IMR-90 (cell line): ENCODE results near the gene PCDHGA12. TPM values are rescaled to one million over a fixed set of nuclear protein-coding genes. Genes with fewer than 3 reads are reported as not detected.

ENCODE experiments used
- ATAC-seq: fragments of 200-7000 bp; cut with Tn5 transposase; 2 replicates; pipeline ENCODE4 v1.9.1; 2020; ENCODE audit warnings: low read depth, mild to moderate bottlenecking, moderate library complexity
- BruUV-seq: library from RNA; stranded (reverse); fragments of 400-500 nt; replicated peaks from 2 replicates; lab custom pipeline; 2021; lab: Mats Ljungman, UMichigan
- CTCF ChIA-PET: fragments of 300-600 bp; formaldehyde crosslinking; extraction: SDS; loops from one replicate; lab custom pipeline; 2021; ENCODE audit warnings: antibody characterized with exemption; lab: Yijun Ruan, JAX
- POLR2A ChIA-PET: fragments of 300-600 bp; sonication (Branson Sonifier 250); formaldehyde crosslinking; loops from one replicate; lab custom pipeline; 2022; ENCODE audit warnings: antibody characterized with exemption; ENCODE audit not compliant: unreplicated experiment; lab: Charles Lee
- DNase-seq: peaks from one replicate; pipeline ENCODE4 v3.0.0; 2013
- H2AFZ ChIP-seq: replicated peaks from 2 replicates; pipeline ENCODE3; 2013; ENCODE audit warnings: low read length, mild to moderate bottlenecking; ENCODE audit not compliant: poor library complexity
- H2AK5ac ChIP-seq: 2 replicates; pipeline ENCODE4 v1.6.1; 2013; ENCODE audit warnings: low read depth, low read length, inconsistent platforms
- H2AK9ac ChIP-seq: replicated peaks from 2 replicates; pipeline ENCODE3; 2013; ENCODE audit warnings: mild to moderate bottlenecking, low read depth, low read length, moderate library complexity; ENCODE audit not compliant: poor library complexity
- H2BK120ac ChIP-seq: 2 replicates; pipeline ENCODE4 v1.6.1; 2013; ENCODE audit warnings: low read depth, low read length, inconsistent platforms
- H2BK15ac ChIP-seq: 3 replicates; pipeline ENCODE4 v1.6.1; 2013; ENCODE audit warnings: low read depth, low read length, inconsistent platforms
- H2BK20ac ChIP-seq: 2 replicates; pipeline ENCODE4 v1.6.1; 2013; ENCODE audit warnings: low read depth, mild to moderate bottlenecking, inconsistent platforms, low read length, moderate library complexity
- H2BK5ac ChIP-seq: 2 replicates; pipeline ENCODE4 v1.6.1; 2013; ENCODE audit warnings: mild to moderate bottlenecking, low read depth, low read length, inconsistent platforms; ENCODE audit not compliant: poor library complexity, severe bottlenecking
- H3K14ac ChIP-seq: replicated peaks from 2 replicates; pipeline ENCODE4 v1.6.1; 2013; ENCODE audit warnings: low read depth, low read length, inconsistent platforms
- H3K18ac ChIP-seq: 2 replicates; pipeline ENCODE4 v1.6.1; 2013; ENCODE audit warnings: low read depth, low read length, control low read depth
- H3K23ac ChIP-seq: 2 replicates; pipeline ENCODE4 v1.6.1; 2013; ENCODE audit warnings: low read depth, low read length, inconsistent platforms
- H3K27ac ChIP-seq: 2 replicates; pipeline ENCODE4 v1.5.1; 2013; ENCODE audit warnings: mild to moderate bottlenecking, control low read depth, low read length; ENCODE audit not compliant: insufficient read depth
- H3K27me3 ChIP-seq: 2 replicates; pipeline ENCODE4 v1.6.1; 2013; ENCODE audit warnings: low read length; ENCODE audit not compliant: control insufficient read depth, insufficient read depth
- H3K36me3 ChIP-seq: 2 replicates; pipeline ENCODE4 v1.6.1; 2013; ENCODE audit warnings: low read length, mixed read lengths; ENCODE audit not compliant: control insufficient read depth, insufficient read depth
- H3K4ac ChIP-seq: 2 replicates; pipeline ENCODE4 v1.6.1; 2013; ENCODE audit warnings: low read depth, low read length, inconsistent platforms
- H3K4me1 ChIP-seq: 2 replicates; pipeline ENCODE4 v1.6.1; 2013; ENCODE audit warnings: low read length, mixed read lengths; ENCODE audit not compliant: control insufficient read depth, insufficient read depth
- H3K4me2 ChIP-seq: 2 replicates; pipeline ENCODE4 v1.6.1; 2013; ENCODE audit warnings: low read depth, mild to moderate bottlenecking, control low read depth, low read length, moderate library complexity
- H3K4me3 ChIP-seq: 2 replicates; pipeline ENCODE4 v1.5.1; 2013; ENCODE audit warnings: low read depth, mild to moderate bottlenecking, control low read depth, low read length, moderate library complexity; ENCODE audit not compliant: insufficient read depth
- H3K56ac ChIP-seq: 2 replicates; pipeline ENCODE4 v1.6.1; 2013; ENCODE audit warnings: low read length, inconsistent platforms; ENCODE audit not compliant: insufficient read depth; ENCODE audit errors: extremely low read depth
- H3K79me1 ChIP-seq, 2 experiments: 2 replicates each; pipeline ENCODE4 v1.6.1; 2013; ENCODE audit warnings: low read length in 2 of 2, inconsistent platforms in 1 of 2, low read depth in 1 of 2
- H3K9ac ChIP-seq: 2 replicates; pipeline ENCODE4 v1.6.1; 2013; ENCODE audit warnings: low read depth, low read length, control low read depth
- H3K9me1 ChIP-seq: 2 replicates; pipeline ENCODE4 v1.6.1; 2013; ENCODE audit warnings: low read length, inconsistent platforms; ENCODE audit not compliant: insufficient read depth
- H3K9me3 ChIP-seq: 2 replicates; pipeline ENCODE4 v1.6.1; 2013; ENCODE audit warnings: low read length; ENCODE audit not compliant: control insufficient read depth, insufficient read depth
- H4K20me1 ChIP-seq: 2 replicates; pipeline ENCODE4 v1.6.1; 2013; ENCODE audit warnings: low read length, inconsistent platforms; ENCODE audit not compliant: insufficient read depth
- H4K5ac ChIP-seq: 2 replicates; pipeline ENCODE4 v1.6.1; 2013; ENCODE audit warnings: mild to moderate bottlenecking, low read depth, low read length, control low read depth
- H4K8ac ChIP-seq, 2 experiments: 2 replicates each; pipeline ENCODE4 v1.6.1; 2013; ENCODE audit warnings: low read depth in 2 of 2, low read length in 2 of 2, control low read depth in 1 of 2, inconsistent platforms in 1 of 2
- H4K91ac ChIP-seq: 2 replicates; pipeline ENCODE4 v1.6.1; 2013; ENCODE audit warnings: low read depth, low read length, inconsistent platforms; ENCODE audit not compliant: insufficient read depth
- CEBPB ChIP-seq: IDR thresholded peaks from 2 replicates; pipeline ENCODE4 v1.6.1; 2012; ENCODE audit warnings: low read depth, low read length, improper control_type of control experiment
- RAD21 ChIP-seq: IDR thresholded peaks from 2 replicates; pipeline ENCODE4 v1.6.1; 2012; ENCODE audit warnings: low read length, improper control_type of control experiment
- WGBS, 2 experiments: methylation state at CpG; one replicate each; pipeline versions ENCODE4 v1.1.5 to v1.1.7; 2013; ENCODE audit warnings: missing lambda C conversion rate in 2 of 2; ENCODE audit not compliant: insufficient read length in 1 of 2; ENCODE audit errors: extremely low coverage in 2 of 2; 5-methylcytosine and 5-hydroxymethylcytosine counted together
- dilution Hi-C: fragments of 300-500 bp; cut with HindIII; formaldehyde crosslinking; loops from one replicate; pipeline ENCODE4 v1.14.3; 2018; ENCODE audit warnings: low sequenced_read_pairs; ENCODE audit not compliant: unreplicated experiment
- in situ Hi-C: fragments of 300-500 bp; cut with MboI; formaldehyde crosslinking; loops from 3 replicates; pipeline ENCODE4 v1.14.3; 2019; ENCODE audit warnings: low sequenced_read_pairs, inconsistent platforms, mixed read lengths
- intact Hi-C: fragments of 100-400 bp; cut with micrococcal nuclease; formaldehyde crosslinking; loops from 2 replicates; pipeline ENCODE4 v1.10.0; 2022
- polyA plus RNA-seq, 3 experiments: library from polyadenylated mRNA; depleted of rRNA; stranded (reverse); fragments of >200 nt; gene quantifications; 2 replicates each; pipeline ENCODE4 v1.2.3, GENCODE V29; 2012; ENCODE audit warnings: low replicate concordance in 1 of 3
- total RNA-seq: library from RNA; depleted of rRNA; stranded (reverse); fragments of >200 nt; gene quantifications from 2 replicates; pipeline ENCODE4 v1.2.3, GENCODE V29; 2012
- TF ChIP-seq, protein P1 (sequence below): conservative IDR thresholded peaks from 2 replicates; pipeline ENCODE4 v1.5.1; 2012; ENCODE audit warnings: mild to moderate bottlenecking, low read depth, low read length, improper control_type of control experiment

The PCDHGA12 gene
- total and polyA plus RNA-seq, 2 of the 4 experiments (the other 2 are of a cell fraction), result 7.9 to 8.8 TPM

DNA sequence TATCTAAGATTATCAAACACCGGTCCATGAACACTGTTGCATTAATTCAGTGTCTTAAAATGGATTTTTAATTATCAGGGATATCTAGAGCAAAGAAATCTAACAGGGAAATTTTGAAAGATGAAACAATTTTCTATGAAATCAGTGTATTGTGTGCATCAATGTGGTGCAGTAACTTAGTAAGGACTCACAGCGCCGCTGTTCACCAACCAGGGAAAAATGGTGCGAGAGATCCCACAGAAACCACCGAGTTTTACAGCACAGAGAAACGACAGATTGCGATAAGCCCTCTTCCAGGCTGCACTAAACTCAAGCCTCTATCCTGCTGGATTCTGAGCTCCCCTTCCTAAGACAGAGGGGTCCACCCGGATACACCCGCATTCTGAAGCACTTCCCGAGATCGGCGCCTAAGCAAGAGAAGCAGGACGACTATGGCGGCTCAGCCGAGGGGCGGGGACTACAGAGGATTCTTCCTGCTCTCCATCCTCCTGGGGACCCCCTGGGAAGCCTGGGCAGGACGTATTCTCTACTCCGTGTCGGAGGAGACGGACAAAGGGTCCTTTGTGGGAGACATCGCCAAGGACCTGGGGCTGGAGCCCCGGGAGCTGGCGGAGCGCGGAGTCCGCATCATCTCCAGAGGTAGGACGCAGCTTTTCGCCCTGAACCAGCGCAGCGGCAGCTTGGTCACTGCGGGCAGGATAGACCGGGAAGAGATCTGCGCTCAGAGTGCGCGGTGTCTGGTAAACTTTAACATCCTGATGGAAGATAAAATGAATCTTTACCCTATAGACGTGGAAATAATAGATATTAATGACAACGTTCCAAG is 47.6 kb upstream of the PCDHGA12 start, which contains the start of gene PCDHGA7:
Gene PCDHGA7, plus strand, starts transcription at position 274 of the 826 bp plus-strand sequence. Its CDS starts 158 bp downstream, at position 432.
- peak; percentile 48 for TF ChIP-seq RAD21
- TF ChIP-seq CEBPB, result no peak
- TF ChIP-seq, protein P1, sequence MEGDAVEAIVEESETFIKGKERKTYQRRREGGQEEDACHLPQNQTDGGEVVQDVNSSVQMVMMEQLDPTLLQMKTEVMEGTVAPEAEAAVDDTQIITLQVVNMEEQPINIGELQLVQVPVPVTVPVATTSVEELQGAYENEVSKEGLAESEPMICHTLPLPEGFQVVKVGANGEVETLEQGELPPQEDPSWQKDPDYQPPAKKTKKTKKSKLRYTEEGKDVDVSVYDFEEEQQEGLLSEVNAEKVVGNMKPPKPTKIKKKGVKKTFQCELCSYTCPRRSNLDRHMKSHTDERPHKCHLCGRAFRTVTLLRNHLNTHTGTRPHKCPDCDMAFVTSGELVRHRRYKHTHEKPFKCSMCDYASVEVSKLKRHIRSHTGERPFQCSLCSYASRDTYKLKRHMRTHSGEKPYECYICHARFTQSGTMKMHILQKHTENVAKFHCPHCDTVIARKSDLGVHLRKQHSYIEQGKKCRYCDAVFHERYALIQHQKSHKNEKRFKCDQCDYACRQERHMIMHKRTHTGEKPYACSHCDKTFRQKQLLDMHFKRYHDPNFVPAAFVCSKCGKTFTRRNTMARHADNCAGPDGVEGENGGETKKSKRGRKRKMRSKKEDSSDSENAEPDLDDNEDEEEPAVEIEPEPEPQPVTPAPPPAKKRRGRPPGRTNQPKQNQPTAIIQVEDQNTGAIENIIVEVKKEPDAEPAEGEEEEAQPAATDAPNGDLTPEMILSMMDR, result peak; percentile 54
- peak within 1 kb of the TSS; percentile 69; the same call in 1 of the 2 replicates for H2BK20ac ChIP-seq
- H4K5ac ChIP-seq, result peak within 1 kb of the TSS; percentile 84
- ChIA-PET CTCF (no interaction called here), POLR2A (no interaction called here)
- H3K56ac ChIP-seq, result peak within 1 kb of the TSS; percentile 90
- no peaks in the 10 kb centered on the region for H3K4me1 ChIP-seq
- H3K4me2 ChIP-seq, result peak within 1 kb of the TSS; percentile 64
- 0 out of 2 replicates have a peak within 1 kb of the TSS, but pooled peaks have one; percentile 65 for H3K18ac ChIP-seq
- peak within 1 kb of the TSS; percentile 73 for H3K27ac ChIP-seq
- intact Hi-C loops, result loop anchor here (1.0 kb wide), 1 partner anchor 176 kb away; no protein-coding TSS in a partner anchor
- dilution Hi-C loops, result no loop called here
- peaks cover 0 to 6% of the 10 kb centered on the region in 2 experiments; a peak in 1 of 4 replicates for H3K79me1 ChIP-seq
- in situ Hi-C loops, result no loop called here
- H3K4me3 ChIP-seq, result peak within 1 kb of the TSS; percentile 83
- 9% methylated on average over 4 of the region's 37 CpGs; no CpG with 5 or more reads in 1 of the 2 experiments for WGBS, 2 experiments
- H3K36me3 ChIP-seq, result peaks cover 3% of the 10 kb centered on the region; the same call in 1 of the 2 replicates
- ATAC-seq (peak; percentile 89), DNase-seq (peak; percentile 57)
- no TSS peak for BruUV-seq
- H4K91ac ChIP-seq, result peak within 1 kb of the TSS; percentile 76; the same call in 1 of the 2 replicates
- no peaks in the 10 kb centered on the region for H3K27me3 ChIP-seq
- H4K8ac ChIP-seq, result peak within 1 kb of the TSS; percentile 58 to 96; a peak in 3 of 4 replicates
- peak within 1 kb of the TSS; percentile 61 for H2BK5ac ChIP-seq
- H2BK15ac ChIP-seq, result 0 out of 3 replicates have a peak within 1 kb of the TSS, but pooled peaks have one; percentile 66
- H2AK5ac ChIP-seq, result no peak within 1 kb of the TSS
- H3K23ac ChIP-seq, result peak within 1 kb of the TSS; percentile 85
- H3K4ac ChIP-seq, result peak within 1 kb of the TSS; percentile 94
- peak within 1 kb of the TSS; percentile 90 for H3K14ac ChIP-seq
- H3K9me1 ChIP-seq, result no peaks in the 10 kb centered on the region
- no peaks in the 10 kb centered on the region for H4K20me1 ChIP-seq
- H2AFZ ChIP-seq, result peak within 1 kb of the TSS; percentile 93
- peak within 1 kb of the TSS; percentile 94 for H3K9ac ChIP-seq
- H2BK120ac ChIP-seq, result peak within 1 kb of the TSS; percentile 65
- H2AK9ac ChIP-seq, result peak within 1 kb of the TSS; percentile 72
- peaks cover 26% of the 10 kb centered on the region for H3K9me3 ChIP-seq
